Neuronal stem cell (in vitro differentiated cells): ENCODE measurements around the gene CCNYL1.
"Not testable (repeated sequence)": the region's sequence is repeated elsewhere in the genome, so short reads cannot be mapped to it uniquely, and the experiment has no call there.

Source experiments
- DNase-seq: peaks from one replicate; pipeline ENCODE4 v3.0.0-alpha.2; 2013; ENCODE audit warnings: low spot score
- H2AFZ ChIP-seq: one replicate; pipeline ENCODE4 v1.6.1; 2013; ENCODE audit warnings: mild to moderate bottlenecking, low read length, inconsistent platforms
- H2AK5ac ChIP-seq: 2 replicates; pipeline ENCODE4 v1.6.1; 2013; ENCODE audit warnings: low read depth, mild to moderate bottlenecking, inconsistent platforms, low read length, moderate library complexity, mixed read lengths
- H2BK120ac ChIP-seq: 2 replicates; pipeline ENCODE4 v1.6.1; 2013; ENCODE audit warnings: low read depth, mild to moderate bottlenecking, inconsistent platforms, low read length, moderate library complexity, mixed read lengths
- H2BK12ac ChIP-seq: one replicate; pipeline ENCODE4 v1.6.1; 2013; ENCODE audit warnings: low read length, inconsistent platforms
- H2BK15ac ChIP-seq: 2 replicates; pipeline ENCODE4 v1.6.1; 2013; ENCODE audit warnings: mild to moderate bottlenecking, low read length, inconsistent platforms, mixed read lengths
- H2BK5ac ChIP-seq: one replicate; pipeline ENCODE4 v1.6.1; 2013; ENCODE audit warnings: inconsistent platforms, mild to moderate bottlenecking, low read length, moderate library complexity
- H3K14ac ChIP-seq: one replicate; pipeline ENCODE4 v1.6.1; 2013; ENCODE audit warnings: low read length, inconsistent platforms
- H3K18ac ChIP-seq: 2 replicates; pipeline ENCODE4 v1.6.1; 2013; ENCODE audit warnings: low read length, inconsistent platforms
- H3K23ac ChIP-seq: 2 replicates; pipeline ENCODE4 v1.6.1; 2013; ENCODE audit warnings: low read depth, mild to moderate bottlenecking, mixed read lengths, low read length, inconsistent platforms; ENCODE audit not compliant: poor library complexity
- H3K27ac ChIP-seq: replicated peaks from 3 replicates; pipeline ENCODE4 v1.5.1; 2013; ENCODE audit warnings: low read length, inconsistent platforms
- H3K27me3 ChIP-seq, 3 experiments: 2 replicates each; pipeline ENCODE4 v1.6.1; 2013; ENCODE audit warnings: low read length in 3 of 3, mild to moderate bottlenecking in 2 of 3, inconsistent platforms in 1 of 3, low read depth in 1 of 3, mixed read lengths in 1 of 3, moderate library complexity in 1 of 3; ENCODE audit not compliant: control insufficient read depth in 3 of 3, insufficient read depth in 3 of 3
- H3K36me3 ChIP-seq, 2 donors: replicated peaks in 1 of 2; 2 replicates each; pipeline ENCODE4 v1.6.1; 2013; ENCODE audit warnings: low read length in 2 of 2; ENCODE audit not compliant: control insufficient read depth in 2 of 2, insufficient read depth in 2 of 2
- H3K4ac ChIP-seq: 2 replicates; pipeline ENCODE4 v1.6.1; 2013; ENCODE audit warnings: inconsistent platforms, mild to moderate bottlenecking, low read length, moderate library complexity
- H3K4me1 ChIP-seq, 2 donors: 1 replicate in 1 of 2; 2 replicates in 1 of 2; pipeline ENCODE4 v1.6.1; 2013; ENCODE audit warnings: low read length in 2 of 2, low read depth in 1 of 2; ENCODE audit not compliant: control insufficient read depth in 2 of 2, insufficient read depth in 1 of 2
- H3K4me2 ChIP-seq: one replicate; pipeline ENCODE4 v1.6.1; 2013; ENCODE audit warnings: mild to moderate bottlenecking, low read length, inconsistent platforms; ENCODE audit not compliant: insufficient read depth, poor library complexity, severe bottlenecking
- H3K4me3 ChIP-seq, 2 donors: 2 replicates each; pipeline ENCODE4 v1.5.1; 2013; ENCODE audit warnings: low read length in 2 of 2, mild to moderate bottlenecking in 2 of 2, inconsistent platforms in 1 of 2, moderate library complexity in 1 of 2
- H3K79me1 ChIP-seq: one replicate; pipeline ENCODE4 v1.6.1; 2013; ENCODE audit warnings: low read depth, mild to moderate bottlenecking, inconsistent platforms, low read length, moderate library complexity
- H3K9ac ChIP-seq: one replicate; pipeline ENCODE4 v1.6.1; 2013; ENCODE audit warnings: mild to moderate bottlenecking, low read depth, low read length, inconsistent platforms; ENCODE audit not compliant: poor library complexity
- H3K9me3 ChIP-seq, 2 donors: replicated peaks in 1 of 2; 2 replicates each; pipeline versions ENCODE3 to v1.6.1; 2013; ENCODE audit warnings: low read length in 2 of 2, mild to moderate bottlenecking in 2 of 2, inconsistent platforms in 1 of 2, low read depth in 1 of 2, mixed read lengths in 1 of 2, moderate library complexity in 1 of 2; ENCODE audit not compliant: control insufficient read depth in 2 of 2, insufficient read depth in 1 of 2
- H4K8ac ChIP-seq: one replicate; pipeline ENCODE4 v1.6.1; 2013; ENCODE audit warnings: low read depth, mild to moderate bottlenecking, inconsistent platforms, low read length, moderate library complexity
- H4K91ac ChIP-seq: one replicate; pipeline ENCODE4 v1.6.1; 2013; ENCODE audit warnings: low read length, low read depth, mild to moderate bottlenecking, inconsistent platforms; ENCODE audit not compliant: poor library complexity
- WGBS, 2 donors: extraction: QIAGEN DNeasy Blood & Tissue Kit; methylation state at CpG; one replicate each; pipeline ENCODE4 v1.1.7; 2013; ENCODE audit warnings: missing lambda C conversion rate in 2 of 2, mixed read lengths in 1 of 2; ENCODE audit not compliant: insufficient read length in 2 of 2, insufficient replicate concordance in 1 of 2; ENCODE audit errors: extremely low coverage in 2 of 2; 5-methylcytosine and 5-hydroxymethylcytosine counted together

The CCNYL1 gene

GRCh38 chr2:207686812-207687211, 24.6 kb upstream of the CCNYL1 start:
- no CpG with 5 or more reads among the region's 2 CpGs for WGBS, 2 donors
- H2BK15ac ChIP-seq = no peak overlapping the region

GRCh38 chr2:207688597-207688996, 22.8 kb upstream of the CCNYL1 start:
- no peak overlapping the region for H2AFZ ChIP-seq
- H2AK5ac ChIP-seq = no peak overlapping the region
- H3K27ac ChIP-seq = no peak overlapping the region
- H3K36me3 ChIP-seq = no peaks in the 10 kb centered on the region
- no peak overlapping the region for H3K23ac ChIP-seq
- H3K14ac ChIP-seq = no peak overlapping the region
- H2BK5ac ChIP-seq = no peak overlapping the region
- no peak overlapping the region for H3K9ac ChIP-seq
- H3K4me2 ChIP-seq = no peak overlapping the region
- no peaks in the 10 kb centered on the region for H3K9me3 ChIP-seq
- H3K4me1 ChIP-seq = no peaks in the 10 kb centered on the region
- no peak overlapping the region for H2BK120ac ChIP-seq
- H4K91ac ChIP-seq = no peak overlapping the region
- no peaks in the 10 kb centered on the region for H3K27me3 ChIP-seq
- no peaks in the 10 kb centered on the region for H3K79me1 ChIP-seq
- no peak overlapping the region for H3K4me3 ChIP-seq
- no peak overlapping the region for H4K8ac ChIP-seq
- no peak overlapping the region for H3K18ac ChIP-seq
- H3K4ac ChIP-seq = no peak overlapping the region
- H2BK12ac ChIP-seq = no peak overlapping the region
- no peak for DNase-seq
- no peak overlapping the region for H2BK15ac ChIP-seq

More at GRCh38 chr2:207686812-207687211, 24.6 kb upstream of the CCNYL1 start:
- H3K4ac ChIP-seq = no peak overlapping the region
- H3K4me1 ChIP-seq = no peaks in the 10 kb centered on the region
- H2BK5ac ChIP-seq = no peak overlapping the region
- no peak overlapping the region for H3K27ac ChIP-seq
- no peak overlapping the region for H3K4me2 ChIP-seq
- H2AK5ac ChIP-seq = no peak overlapping the region
- H3K9ac ChIP-seq = no peak overlapping the region
- H2AFZ ChIP-seq = no peak overlapping the region
- H3K18ac ChIP-seq = no peak overlapping the region
- H4K8ac ChIP-seq = no peak overlapping the region
- H3K14ac ChIP-seq = no peak overlapping the region
- H3K27me3 ChIP-seq = no peaks in the 10 kb centered on the region
- H3K4me3 ChIP-seq = no peak overlapping the region
- no peaks in the 10 kb centered on the region for H3K79me1 ChIP-seq
- no peak overlapping the region for H2BK120ac ChIP-seq
- H3K9me3 ChIP-seq = no peaks in the 10 kb centered on the region
- H3K23ac ChIP-seq = no peak overlapping the region
- no peak for DNase-seq
- no peak overlapping the region for H2BK12ac ChIP-seq
- no peak overlapping the region for H4K91ac ChIP-seq
- no peaks in the 10 kb centered on the region for H3K36me3 ChIP-seq

- not testable (repeated sequence) for H3K9ac ChIP-seq, H3K36me3 ChIP-seq, H2AFZ ChIP-seq, H3K4me1 ChIP-seq, H2AK5ac ChIP-seq, H2BK12ac ChIP-seq, DNase-seq, H3K27me3 ChIP-seq, H3K18ac ChIP-seq, H2BK5ac ChIP-seq, H2BK15ac ChIP-seq, H3K14ac ChIP-seq, H3K79me1 ChIP-seq, H3K9me3 ChIP-seq, H3K4me2 ChIP-seq, H3K23ac ChIP-seq, H4K8ac ChIP-seq, H3K4ac ChIP-seq, H2BK120ac ChIP-seq, H4K91ac ChIP-seq, H3K4me3 ChIP-seq, H3K27ac ChIP-seq
- WGBS, 2 donors = no CpG with 5 or more reads among the region's 16 CpGs
Observed at GRCh38 chr2:207690845-207691461, 20.5 kb upstream of the CCNYL1 start.

- Histone ChIP-seq H2BK15ac (no peak overlapping the region), H3K27ac (no peak overlapping the region), H3K36me3 (no peaks in the 10 kb centered on the region), H3K4me3 (no peak overlapping the region), H3K14ac (no peak overlapping the region), H2AFZ (no peak overlapping the region), H3K23ac (no peak overlapping the region), H4K8ac (no peak overlapping the region), H2BK5ac (no peak overlapping the region), H3K4me1 (no peaks in the 10 kb centered on the region), H3K79me1 (no peaks in the 10 kb centered on the region), H2AK5ac (no peak overlapping the region), H2BK12ac (no peak overlapping the region), H3K18ac (no peak overlapping the region), H3K9me3 (no peaks in the 10 kb centered on the region), H3K9ac (no peak overlapping the region), H4K91ac (no peak overlapping the region), H3K4ac (no peak overlapping the region), H2BK120ac (no peak overlapping the region), H3K4me2 (no peak overlapping the region), H3K27me3 (no peaks in the 10 kb centered on the region)
- DNase-seq = peak; percentile 17
- WGBS, 2 donors = no CpG with 5 or more reads among the region's 7 CpGs
Observed at GRCh38 chr2:207692206-207693065, 19.0 kb upstream of the CCNYL1 start.
